ENCODE data around the gene ACOX3.
A peak's percentile ranks its signal among the peaks of the same experiment; 100 is the strongest.
"Not testable (repeated sequence)": the region's sequence is repeated elsewhere in the genome, so short reads cannot be mapped to it uniquely, and the experiment has no call there.

ACOX3 gene

DNA sequence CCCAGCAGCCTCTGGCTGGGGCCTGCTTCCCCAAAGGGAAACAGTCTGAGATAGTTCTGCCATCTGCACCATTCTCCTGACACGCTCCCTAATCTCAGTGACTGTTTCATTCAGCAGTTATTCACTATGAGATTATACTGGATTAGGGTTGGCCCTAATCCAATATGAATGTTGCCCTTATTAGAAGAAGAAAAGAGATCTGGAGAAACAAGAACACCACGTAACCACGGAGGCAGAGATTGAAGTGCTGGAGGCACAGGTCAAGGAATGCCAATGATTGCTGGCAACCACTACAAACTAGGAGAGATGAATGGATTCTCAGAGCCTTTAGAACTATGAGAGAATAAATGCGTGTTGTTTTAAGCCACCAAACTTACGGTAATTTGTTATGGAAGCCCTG, 7.4 kb downstream of the ACOX3 start:
- Histone ChIP-seq H3K9me3 (ENCODE audit: control insufficient read depth, insufficient read depth, low read length) (no peaks in the 10 kb centered on the region), H3K9ac (ENCODE audit: low read depth, low read length) (no peak overlapping the region), H3K36me3 (ENCODE audit: insufficient read depth, low read length) (no peaks in the 10 kb centered on the region), H3K4me1 (ENCODE audit: insufficient read depth, low read length) (no peaks in the 10 kb centered on the region)

DNA sequence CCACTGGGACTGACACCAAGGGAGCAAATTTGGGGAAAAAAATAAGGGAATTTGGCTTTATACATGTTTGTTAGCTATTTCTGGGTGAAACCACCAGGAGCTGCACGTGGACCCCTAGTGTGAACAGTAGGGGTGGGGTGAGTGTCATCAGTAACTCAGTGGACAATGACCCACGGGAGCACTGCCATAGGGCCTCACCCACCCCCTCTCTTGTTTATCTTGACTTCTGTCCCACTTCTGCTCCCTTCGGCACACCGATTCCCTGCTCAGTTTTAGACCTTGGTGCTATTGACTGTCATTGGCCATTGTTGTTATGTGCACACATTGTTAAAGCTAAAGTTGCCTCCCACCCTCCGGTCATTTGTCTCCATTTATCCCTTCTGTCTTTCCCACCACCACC, 9.0 kb downstream of the ACOX3 start:
- no peaks in the 10 kb centered on the region for H3K9me3 ChIP-seq (ENCODE audit: control insufficient read depth, insufficient read depth, low read length)
- H3K9ac ChIP-seq (ENCODE audit: low read depth, low read length) = no peak overlapping the region
- H3K4me1 ChIP-seq (ENCODE audit: insufficient read depth, low read length) = no peaks in the 10 kb centered on the region
- H3K36me3 ChIP-seq (ENCODE audit: insufficient read depth, low read length) = no peaks in the 10 kb centered on the region

DNA sequence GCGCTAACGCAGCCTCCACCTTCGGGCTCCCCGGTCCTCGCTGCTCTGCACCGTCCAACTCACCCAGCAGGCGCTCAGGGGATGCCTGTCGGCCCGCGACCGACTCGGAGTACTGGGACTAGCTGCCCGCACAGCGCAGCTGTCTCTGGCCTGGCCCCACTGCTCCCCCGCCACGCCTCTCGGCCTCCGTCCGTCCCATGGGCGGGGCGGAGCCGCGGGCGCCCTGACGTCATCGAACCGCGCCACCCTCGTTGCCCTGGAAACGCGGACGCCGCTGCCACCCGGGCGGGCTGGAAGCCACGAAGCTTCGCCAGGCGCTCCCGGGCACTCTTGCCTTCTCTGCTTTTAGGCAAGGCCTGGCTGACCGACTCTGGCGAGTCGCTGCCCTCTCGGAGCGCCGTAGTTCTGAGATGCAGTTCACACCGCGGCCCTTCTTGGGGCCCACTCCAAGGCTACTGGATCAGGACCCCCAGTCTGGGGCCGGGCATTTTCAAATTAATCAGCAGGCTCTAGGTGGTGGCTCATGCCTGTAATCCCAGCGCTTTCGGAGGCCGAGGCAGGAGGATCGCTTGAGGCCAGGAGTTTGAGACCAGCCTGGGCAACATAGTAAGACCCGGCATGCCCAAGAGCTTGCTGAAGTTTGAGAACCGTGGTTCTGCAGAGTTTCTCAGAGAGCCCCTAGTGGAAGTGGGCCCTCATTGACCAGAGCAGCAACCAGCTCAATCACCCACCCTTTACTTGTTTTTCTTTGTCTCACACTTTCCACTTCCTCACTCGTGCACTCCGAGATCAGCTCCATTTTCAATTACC, 12.0 kb downstream of the ACOX3 start:
- no peaks in the 10 kb centered on the region for H3K9me3 ChIP-seq (ENCODE audit: control insufficient read depth, insufficient read depth, low read length)
- no peaks in the 10 kb centered on the region for H3K36me3 ChIP-seq (ENCODE audit: insufficient read depth, low read length)
- H3K4me1 ChIP-seq (ENCODE audit: insufficient read depth, low read length) = no peaks in the 10 kb centered on the region
- peak overlapping the region; percentile 84; the same call in 1 of the 2 replicates for H3K9ac ChIP-seq (ENCODE audit: low read depth, low read length)

DNA sequence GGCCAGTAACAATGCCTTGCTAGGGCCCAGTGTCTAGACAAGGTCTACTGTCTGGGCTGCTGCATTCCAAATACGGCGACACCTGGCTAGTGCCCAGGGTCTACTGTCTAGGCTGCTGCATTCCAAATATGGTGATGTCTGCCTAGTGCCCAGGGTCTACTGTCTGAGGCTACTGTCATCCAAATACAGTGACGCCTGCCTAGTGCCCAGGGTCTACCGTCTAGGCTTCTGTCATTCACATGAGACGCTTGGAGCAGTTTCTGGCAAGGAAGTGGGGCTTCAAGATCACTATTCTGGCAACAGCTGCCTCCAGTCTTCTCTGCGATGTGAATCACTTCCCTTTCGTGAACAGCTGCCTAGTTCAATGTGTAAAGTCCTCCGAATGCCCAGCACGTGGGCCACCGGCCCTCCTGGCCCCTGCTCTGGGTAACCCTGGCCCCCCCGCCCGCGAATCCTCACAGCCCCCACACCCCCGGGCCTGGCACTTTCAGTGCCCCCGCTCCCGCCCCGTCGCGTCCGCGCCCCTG, 12.7 kb downstream of the ACOX3 start:
- Histone ChIP-seq H3K9me3 (ENCODE audit: control insufficient read depth, insufficient read depth, low read length) (no peaks in the 10 kb centered on the region), H3K36me3 (ENCODE audit: insufficient read depth, low read length) (no peaks in the 10 kb centered on the region), H3K9ac (ENCODE audit: low read depth, low read length) (peak overlapping the region; percentile 84; the same call in 1 of the 2 replicates), H3K4me1 (ENCODE audit: insufficient read depth, low read length) (no peaks in the 10 kb centered on the region)

DNA sequence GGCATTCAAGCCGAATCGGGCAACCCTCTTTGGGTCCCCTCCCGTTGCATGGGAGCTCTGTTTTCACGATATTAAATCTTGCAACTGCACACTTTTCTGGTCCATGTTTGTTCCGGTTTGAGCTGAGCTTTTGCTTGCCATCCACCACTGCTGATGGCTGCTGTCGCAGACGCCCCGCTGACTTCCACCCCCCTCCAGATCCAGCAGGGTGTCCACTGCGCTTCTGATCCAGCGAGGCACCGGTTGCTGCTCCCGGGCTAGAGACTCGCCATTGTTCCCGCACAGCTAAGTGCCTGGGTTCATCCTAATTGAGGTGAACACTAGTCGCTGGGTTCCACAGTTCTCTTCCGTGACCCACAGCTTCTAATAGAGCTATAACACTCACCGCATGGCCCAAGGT, 13.3 kb downstream of the ACOX3 start:
- Histone ChIP-seq H3K4me1 (ENCODE audit: insufficient read depth, low read length) (no peaks in the 10 kb centered on the region), H3K9ac (ENCODE audit: low read depth, low read length) (peak overlapping the region; percentile 84; the same call in 1 of the 2 replicates), H3K36me3 (ENCODE audit: insufficient read depth, low read length) (no peaks in the 10 kb centered on the region; the same call in 1 of the 2 replicates), H3K9me3 (ENCODE audit: control insufficient read depth, insufficient read depth, low read length) (no peaks in the 10 kb centered on the region)

DNA sequence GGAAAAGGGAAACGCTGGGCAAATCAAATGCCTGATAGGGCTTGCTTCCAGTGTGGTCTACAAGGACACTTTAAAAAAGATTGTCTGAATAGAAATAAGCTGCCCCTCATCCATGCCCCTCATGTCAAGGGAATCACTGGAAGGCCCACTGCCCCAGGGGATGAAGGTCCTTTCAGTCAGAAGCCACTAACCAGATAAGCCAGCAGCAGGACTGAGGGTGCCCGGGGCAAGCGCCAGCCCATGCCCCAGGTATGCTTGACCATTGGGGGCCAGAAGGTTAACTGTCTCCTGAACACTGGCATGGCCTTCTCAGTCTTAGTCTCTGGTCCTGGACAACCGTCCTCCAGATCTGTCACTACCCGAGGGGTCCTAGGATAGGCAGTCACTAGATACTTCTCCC, 17.7 kb downstream of the ACOX3 start:
- no peaks in the 10 kb centered on the region for H3K4me1 ChIP-seq (ENCODE audit: insufficient read depth, low read length)
- no peaks in the 10 kb centered on the region for H3K9me3 ChIP-seq (ENCODE audit: control insufficient read depth, insufficient read depth, low read length)
- H3K36me3 ChIP-seq (ENCODE audit: insufficient read depth, low read length) = no peaks in the 10 kb centered on the region; the same call in 1 of the 2 replicates
- H3K9ac ChIP-seq (ENCODE audit: low read depth, low read length) = no peak overlapping the region

DNA sequence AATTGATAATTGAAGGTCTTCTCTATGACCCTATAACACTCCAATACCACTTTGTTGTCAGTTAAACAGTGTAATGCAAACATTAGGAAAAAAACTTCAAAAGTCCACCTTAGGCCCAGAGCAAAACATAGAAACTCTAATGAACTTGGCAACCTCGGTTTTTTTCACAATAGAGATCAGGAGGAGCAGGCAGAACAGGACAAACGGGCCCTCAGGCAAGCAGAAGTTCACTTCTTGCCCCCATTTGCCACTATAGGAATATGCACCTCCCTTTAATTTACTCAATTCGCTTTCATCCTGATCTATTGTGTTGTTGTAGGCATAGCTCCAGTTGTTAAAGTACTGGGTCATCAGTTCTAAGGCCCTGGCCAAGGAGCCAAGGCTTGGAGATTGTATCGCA, 18.2 kb downstream of the ACOX3 start:
- no peak overlapping the region for H3K9ac ChIP-seq (ENCODE audit: low read depth, low read length)
- no peaks in the 10 kb centered on the region; the same call in 1 of the 2 replicates for H3K36me3 ChIP-seq (ENCODE audit: insufficient read depth, low read length)
- no peaks in the 10 kb centered on the region for H3K4me1 ChIP-seq (ENCODE audit: insufficient read depth, low read length)
- no peaks in the 10 kb centered on the region for H3K9me3 ChIP-seq (ENCODE audit: control insufficient read depth, insufficient read depth, low read length)

DNA sequence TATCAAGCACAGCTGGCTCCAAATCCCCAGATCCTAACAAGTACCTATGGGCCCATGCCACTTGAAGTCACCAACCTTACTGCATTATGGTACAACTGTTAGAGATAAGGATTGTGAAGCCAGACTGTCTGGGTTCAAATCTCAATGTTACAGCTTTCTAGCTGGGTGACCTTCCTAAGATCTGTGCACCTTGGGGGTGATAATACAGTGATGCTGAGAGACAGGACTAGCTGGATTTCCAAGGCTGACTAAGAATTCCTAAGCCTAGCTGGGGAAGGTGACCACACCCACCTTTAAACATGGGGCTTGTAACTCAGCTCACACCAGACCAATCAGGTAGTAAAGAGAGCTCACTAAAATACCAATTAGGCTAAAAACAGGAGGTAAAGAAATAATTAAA, 20.4 kb downstream of the ACOX3 start:
- not testable (repeated sequence) for H3K9me3 ChIP-seq (ENCODE audit: control insufficient read depth, insufficient read depth, low read length); H3K4me1 ChIP-seq (ENCODE audit: insufficient read depth, low read length); H3K36me3 ChIP-seq (ENCODE audit: insufficient read depth, low read length); H3K9ac ChIP-seq (ENCODE audit: low read depth, low read length)

DNA sequence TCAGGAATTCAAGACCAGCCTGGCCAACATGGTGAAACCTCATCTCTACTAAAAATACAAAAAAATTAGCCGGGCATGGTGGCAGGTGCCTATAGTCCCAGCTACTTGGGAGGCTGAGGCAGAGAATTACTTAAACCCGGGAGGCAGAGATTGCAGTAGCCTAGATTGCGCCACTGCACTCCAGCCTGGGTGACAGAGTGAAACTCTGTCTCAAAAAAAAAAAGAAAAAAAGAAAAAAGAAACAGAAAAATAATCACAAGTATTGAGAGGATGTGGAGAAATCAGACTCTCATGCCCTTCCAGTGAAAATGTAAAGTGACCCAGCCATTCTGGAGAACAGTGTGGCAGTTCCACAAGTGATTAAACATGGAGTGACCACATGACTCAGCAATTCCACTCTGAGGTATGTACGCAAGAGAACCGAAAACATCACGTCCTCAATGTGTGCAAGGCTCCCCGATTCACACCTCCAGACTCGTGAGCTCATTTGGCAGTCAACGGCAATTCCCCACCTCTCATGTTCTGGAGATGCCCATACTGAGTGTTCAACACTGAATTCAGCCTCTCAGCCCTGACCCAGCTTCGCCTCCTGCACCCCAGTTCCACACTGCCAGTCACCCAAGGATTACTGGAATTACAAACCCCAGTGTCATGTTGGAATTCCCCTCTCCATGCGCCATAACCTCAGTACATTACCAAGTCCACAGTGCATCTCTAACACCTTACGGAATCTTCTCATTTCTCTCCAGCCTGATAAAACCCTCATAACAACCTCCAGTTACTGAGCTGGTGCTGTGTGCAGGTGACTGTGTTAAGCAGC, 21.1 kb downstream of the ACOX3 start:
- H3K9ac ChIP-seq (ENCODE audit: low read depth, low read length) = no peak overlapping the region
- H3K36me3 ChIP-seq (ENCODE audit: insufficient read depth, low read length) = no peaks in the 10 kb centered on the region; the same call in 1 of the 2 replicates
- H3K9me3 ChIP-seq (ENCODE audit: control insufficient read depth, insufficient read depth, low read length) = no peaks in the 10 kb centered on the region
- no peaks in the 10 kb centered on the region for H3K4me1 ChIP-seq (ENCODE audit: insufficient read depth, low read length)

DNA sequence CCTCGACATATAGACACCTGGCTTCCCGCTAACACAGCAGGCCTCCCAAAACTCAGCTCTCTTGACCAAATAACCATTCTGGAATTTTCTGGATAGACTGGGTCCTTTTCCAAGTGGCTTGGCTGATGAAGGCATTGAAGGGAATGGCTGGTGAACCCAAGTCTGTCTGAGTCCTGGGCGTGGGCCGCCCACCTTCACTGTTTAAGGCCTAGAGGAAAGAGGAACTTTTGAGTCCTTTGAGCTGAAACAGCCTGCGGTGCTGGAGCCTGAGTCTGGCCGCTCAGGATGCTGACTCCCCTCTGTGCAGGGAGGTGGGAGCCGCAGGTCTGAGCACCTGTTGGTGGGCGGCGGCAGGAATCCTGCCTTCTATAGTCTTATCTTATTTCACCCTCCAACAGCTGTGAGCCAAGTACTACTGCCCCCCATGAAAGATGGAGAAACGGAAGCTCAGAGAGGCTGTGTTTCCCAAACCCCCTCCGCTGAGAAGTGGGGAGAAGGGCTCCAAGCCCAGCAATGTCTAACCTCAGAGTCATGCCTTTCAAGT, 23.4 kb downstream of the ACOX3 start:
- Histone ChIP-seq H3K4me1 (ENCODE audit: insufficient read depth, low read length) (no peaks in the 10 kb centered on the region), H3K36me3 (ENCODE audit: insufficient read depth, low read length) (no peaks in the 10 kb centered on the region), H3K9me3 (ENCODE audit: control insufficient read depth, insufficient read depth, low read length) (no peaks in the 10 kb centered on the region), H3K9ac (ENCODE audit: low read depth, low read length) (no peak overlapping the region)

DNA sequence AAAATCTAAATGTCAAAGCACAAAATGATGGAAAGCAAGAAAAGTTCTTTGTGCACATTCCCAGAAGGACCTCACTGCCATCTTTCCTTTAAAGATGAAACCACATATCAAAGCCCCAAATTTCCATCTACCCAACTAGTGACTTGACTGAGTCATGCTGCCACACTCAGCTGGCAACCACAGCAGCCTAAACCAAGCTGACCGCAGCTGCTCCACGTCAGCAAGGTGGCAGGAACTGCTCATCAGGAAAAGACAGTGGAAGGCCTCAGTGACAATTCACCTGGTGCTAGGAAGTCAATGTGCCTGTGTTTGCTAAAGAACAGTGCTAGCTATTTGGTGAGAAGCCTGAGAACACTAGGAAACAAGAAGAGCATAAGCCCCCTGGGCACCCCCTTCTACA, 26.1 kb downstream of the ACOX3 start:
- Histone ChIP-seq H3K4me1 (ENCODE audit: insufficient read depth, low read length) (peaks cover 3% of the 10 kb centered on the region; the same call in 1 of the 2 replicates), H3K9ac (ENCODE audit: low read depth, low read length) (no peak overlapping the region), H3K36me3 (ENCODE audit: insufficient read depth, low read length) (no peaks in the 10 kb centered on the region), H3K9me3 (ENCODE audit: control insufficient read depth, insufficient read depth, low read length) (no peaks in the 10 kb centered on the region)

DNA sequence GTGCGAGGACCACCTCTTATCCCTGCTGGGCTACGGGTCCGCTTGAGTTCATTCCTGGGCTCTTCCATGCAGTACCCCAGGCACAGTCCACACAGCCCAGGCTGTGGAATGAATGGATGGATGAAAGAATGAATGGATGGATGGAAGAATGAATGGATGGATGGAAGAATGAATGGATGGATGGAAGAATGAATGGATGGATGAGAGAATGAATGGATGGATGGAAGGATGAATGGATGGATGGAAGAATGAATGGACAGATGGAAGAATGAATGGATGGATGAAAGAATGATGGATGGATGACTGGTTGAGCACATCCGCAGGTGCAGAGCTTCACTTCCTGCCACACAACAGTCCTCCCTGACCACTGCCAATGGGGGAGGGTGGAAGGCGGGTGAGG, 28.2 kb downstream of the ACOX3 start:
- H3K9me3 ChIP-seq (ENCODE audit: control insufficient read depth, insufficient read depth, low read length) = no peaks in the 10 kb centered on the region
- H3K4me1 ChIP-seq (ENCODE audit: insufficient read depth, low read length) = peaks cover 3% of the 10 kb centered on the region; the same call in 1 of the 2 replicates
- no peaks in the 10 kb centered on the region for H3K36me3 ChIP-seq (ENCODE audit: insufficient read depth, low read length)
- H3K9ac ChIP-seq (ENCODE audit: low read depth, low read length) = no peak overlapping the region

DNA sequence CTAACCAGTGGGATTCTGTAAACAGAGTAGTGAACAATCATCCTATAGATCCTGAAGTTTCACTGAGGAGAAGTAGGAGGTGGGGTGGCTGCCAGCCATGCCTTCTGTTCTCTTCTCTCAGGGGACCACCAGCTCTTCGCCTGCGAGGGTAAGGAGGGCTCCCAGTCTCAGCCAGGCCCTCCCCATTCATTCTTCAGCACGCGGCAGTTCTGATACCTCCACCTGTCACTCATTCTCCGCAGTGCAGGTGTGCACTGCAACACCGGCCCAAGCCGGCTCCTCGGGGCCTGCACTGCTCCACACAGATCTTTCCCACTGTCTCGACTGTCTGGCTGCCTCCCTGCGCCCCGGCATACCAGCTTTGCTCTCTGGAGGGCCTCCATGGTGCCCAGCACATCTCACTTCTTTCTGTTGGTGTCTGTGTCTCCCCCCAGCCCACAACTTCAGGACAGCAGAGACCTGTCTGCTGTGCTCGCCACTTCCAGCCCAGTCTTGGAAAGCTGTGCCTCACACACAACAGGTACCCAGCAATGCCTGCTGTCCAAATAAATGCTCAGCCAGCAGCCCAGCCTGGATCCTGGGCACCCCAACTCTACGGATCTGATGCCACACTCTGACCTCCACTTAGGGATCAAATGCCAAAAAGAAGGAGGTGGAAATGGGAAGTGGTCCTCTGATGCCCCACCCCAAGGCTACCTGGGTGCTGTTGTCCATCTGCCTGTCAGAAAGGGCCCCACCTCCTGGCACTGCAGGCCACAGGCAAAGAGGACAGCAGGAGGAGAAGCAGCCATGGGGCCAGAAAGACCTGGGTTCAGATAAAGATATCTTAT, 29.0 kb downstream of the ACOX3 start:
- Histone ChIP-seq H3K36me3 (ENCODE audit: insufficient read depth, low read length) (no peaks in the 10 kb centered on the region), H3K9me3 (ENCODE audit: control insufficient read depth, insufficient read depth, low read length) (no peaks in the 10 kb centered on the region), H3K9ac (ENCODE audit: low read depth, low read length) (no peak overlapping the region), H3K4me1 (ENCODE audit: insufficient read depth, low read length) (peaks cover 3% of the 10 kb centered on the region; the same call in 1 of the 2 replicates)

Data from ES-I3 (cell line).